Hepatocyte (in vitro differentiated cells): Measurements from ENCODE around the gene RPS23. TPM values are rescaled to one million over a fixed set of nuclear protein-coding genes. Genes with fewer than 3 reads are reported as not detected.

Experiments used
- DNase-seq: peaks from one replicate; pipeline ENCODE4 v3.0.0-alpha.2; 2016; ENCODE audit warnings: low spot score
- H2AFZ ChIP-seq: fragments of 200-600 bp; sonication (generic); 2 replicates; pipeline ENCODE4 v1.6.0; 2016; ENCODE audit warnings: antibody characterized with exemption, mild to moderate bottlenecking
- H3K27ac ChIP-seq: fragments of 200-600 bp; sonication (generic); 2 replicates; pipeline ENCODE4 v1.5.1; 2016; ENCODE audit warnings: mild to moderate bottlenecking
- H3K27me3 ChIP-seq: fragments of 200-600 bp; sonication (generic); 2 replicates; pipeline ENCODE4 v1.6.1; 2016
- H3K36me3 ChIP-seq: fragments of 200-600 bp; sonication (generic); replicated peaks from 2 replicates; pipeline ENCODE4 v1.5.1; 2016; ENCODE audit warnings: low read depth; ENCODE audit not compliant: insufficient read depth
- H3K4me1 ChIP-seq: fragments of 200-600 bp; sonication (generic); 2 replicates; pipeline ENCODE4 v1.5.1; 2016; ENCODE audit warnings: mild to moderate bottlenecking, moderate library complexity; ENCODE audit not compliant: insufficient read depth
- H3K4me2 ChIP-seq: fragments of 200-600 bp; sonication (generic); 2 replicates; pipeline ENCODE4 v1.6.0; 2016
- H3K4me3 ChIP-seq: fragments of 200-600 bp; sonication (generic); 2 replicates; pipeline ENCODE4 v1.5.1; 2016; ENCODE audit warnings: mild to moderate bottlenecking
- H3K79me2 ChIP-seq: fragments of 200-600 bp; sonication (generic); 2 replicates; pipeline ENCODE4 v1.6.0; 2017; ENCODE audit warnings: mild to moderate bottlenecking
- H3K9me2 ChIP-seq: fragments of 200-600 bp; sonication (generic); replicated peaks from 2 replicates; pipeline ENCODE4 v1.6.0; 2017; ENCODE audit warnings: mild to moderate bottlenecking; ENCODE audit not compliant: insufficient read depth
- H3K9me3 ChIP-seq: fragments of 200-600 bp; sonication (generic); 2 replicates; pipeline ENCODE4 v1.5.1; 2016; ENCODE audit warnings: low read depth, mild to moderate bottlenecking
- H4K20me1 ChIP-seq: fragments of 200-600 bp; sonication (generic); 2 replicates; pipeline ENCODE4 v1.6.0; 2016; ENCODE audit warnings: mild to moderate bottlenecking; ENCODE audit not compliant: insufficient read depth, poor library complexity, severe bottlenecking
- EZH2 ChIP-seq: fragments of 200-600 bp; sonication (generic); IDR thresholded peaks from 2 replicates; pipeline ENCODE4 v1.6.1; 2016; ENCODE audit warnings: antibody characterized with exemption, mild to moderate bottlenecking, borderline replicate concordance
- EZH2phosphoT487 ChIP-seq: fragments of 200-600 bp; sonication (generic); IDR thresholded peaks from one replicate; pipeline ENCODE4 v1.6.1; 2018; ENCODE audit warnings: antibody characterized with exemption, mild to moderate bottlenecking, low read depth, moderate library complexity; ENCODE audit not compliant: unreplicated experiment, severe bottlenecking
- WGBS: methylation state at CpG from one replicate; pipeline ENCODE4 v1.1.6; 2016; ENCODE audit warnings: low lambda C conversion rate; ENCODE audit errors: missing lambda C conversion rate; 5-methylcytosine and 5-hydroxymethylcytosine counted together
- polyA plus RNA-seq: library from polyadenylated mRNA; unstranded; fragments of >200 nt; fragmentation: Nextera tagmentation; extraction: Ambion mirVana; gene quantifications from 2 replicates; pipeline ENCODE4 v1.2.1, GENCODE V29; 2016
- total RNA-seq: library from RNA; depleted of rRNA; stranded (reverse); fragments of >200 nt; gene quantifications from 2 replicates; pipeline ENCODE4 v1.2.3, GENCODE V29; 2014
- TF ChIP-seq, protein P1 (sequence below): fragments of 200-600 bp; sonication (generic); IDR thresholded peaks from 2 replicates; pipeline ENCODE4 v1.5.1; 2016; ENCODE audit warnings: antibody characterized with exemption, mild to moderate bottlenecking; ENCODE audit not compliant: poor library complexity

RPS23 gene
- total and polyA plus RNA-seq, 2 experiments from 2014 or later: 797 to 3,018 TPM

DNA sequence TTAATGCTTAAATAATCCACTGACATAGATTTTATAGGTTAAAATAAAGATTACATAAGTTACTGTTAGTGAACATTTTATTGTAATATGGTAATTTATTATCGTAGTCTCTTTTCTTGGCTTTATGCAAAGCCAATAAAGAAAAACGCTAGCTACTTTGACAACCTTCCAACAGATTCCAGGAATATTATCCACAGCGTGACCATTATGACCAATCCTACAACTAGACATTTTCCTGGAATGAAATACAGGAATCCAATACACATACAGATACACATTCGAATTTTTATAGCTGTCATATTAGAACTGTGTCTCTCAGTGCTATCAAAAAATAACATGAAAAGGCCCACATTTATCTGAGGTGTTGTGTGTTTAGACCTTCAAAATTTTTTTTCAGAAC lies 13.1 kb downstream of the RPS23 start:
- 80% methylated on average over 4 of the region's 4 CpGs for WGBS
- Histone ChIP-seq H3K9me2 (no peaks in the 10 kb centered on the region), H3K9me3 (no peaks in the 10 kb centered on the region), H3K4me2 (no peak overlapping the region), H3K4me3 (no peak overlapping the region), H3K27me3 (no peaks in the 10 kb centered on the region), H3K4me1 (no peaks in the 10 kb centered on the region), H3K36me3 (no peaks in the 10 kb centered on the region), H3K27ac (no peak overlapping the region), H2AFZ (no peak overlapping the region), H4K20me1 (no peaks in the 10 kb centered on the region), H3K79me2 (no peaks in the 10 kb centered on the region)
- DNase-seq: no peak
- TF ChIP-seq, protein P1, sequence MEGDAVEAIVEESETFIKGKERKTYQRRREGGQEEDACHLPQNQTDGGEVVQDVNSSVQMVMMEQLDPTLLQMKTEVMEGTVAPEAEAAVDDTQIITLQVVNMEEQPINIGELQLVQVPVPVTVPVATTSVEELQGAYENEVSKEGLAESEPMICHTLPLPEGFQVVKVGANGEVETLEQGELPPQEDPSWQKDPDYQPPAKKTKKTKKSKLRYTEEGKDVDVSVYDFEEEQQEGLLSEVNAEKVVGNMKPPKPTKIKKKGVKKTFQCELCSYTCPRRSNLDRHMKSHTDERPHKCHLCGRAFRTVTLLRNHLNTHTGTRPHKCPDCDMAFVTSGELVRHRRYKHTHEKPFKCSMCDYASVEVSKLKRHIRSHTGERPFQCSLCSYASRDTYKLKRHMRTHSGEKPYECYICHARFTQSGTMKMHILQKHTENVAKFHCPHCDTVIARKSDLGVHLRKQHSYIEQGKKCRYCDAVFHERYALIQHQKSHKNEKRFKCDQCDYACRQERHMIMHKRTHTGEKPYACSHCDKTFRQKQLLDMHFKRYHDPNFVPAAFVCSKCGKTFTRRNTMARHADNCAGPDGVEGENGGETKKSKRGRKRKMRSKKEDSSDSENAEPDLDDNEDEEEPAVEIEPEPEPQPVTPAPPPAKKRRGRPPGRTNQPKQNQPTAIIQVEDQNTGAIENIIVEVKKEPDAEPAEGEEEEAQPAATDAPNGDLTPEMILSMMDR: no peak
- TF ChIP-seq EZH2 (no peak), EZH2phosphoT487 (no peak)

DNA sequence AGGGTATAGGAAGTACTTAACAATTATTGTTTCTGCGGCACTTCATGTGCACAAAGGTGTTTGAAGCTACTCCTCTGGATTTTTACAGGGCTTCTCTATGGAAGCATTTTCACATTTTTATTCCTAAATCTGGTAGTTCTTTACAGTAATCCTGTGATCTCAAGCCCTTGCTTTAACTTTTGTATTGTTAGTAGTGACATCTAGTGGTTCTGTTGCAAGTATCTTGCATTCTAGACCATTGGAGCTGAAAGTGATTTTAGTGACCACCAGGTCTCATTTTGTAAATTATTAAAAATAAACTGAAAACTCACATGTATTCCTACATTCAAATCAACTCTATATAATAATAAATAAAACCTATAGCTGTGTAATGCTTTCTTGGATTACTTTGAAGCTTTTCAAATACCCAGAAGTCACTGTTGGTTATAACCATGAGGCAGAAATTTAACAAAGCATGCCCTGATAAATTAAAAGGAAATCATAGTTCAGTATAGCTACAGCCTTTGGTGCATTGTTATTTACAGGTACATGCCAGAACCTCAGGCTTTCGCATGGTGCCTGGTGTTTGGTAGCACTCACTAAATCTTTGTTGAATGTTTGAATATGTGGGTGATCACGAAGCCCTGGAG lies 18.9 kb downstream of the RPS23 start:
- H3K4me1 ChIP-seq: no peaks in the 10 kb centered on the region
- TF ChIP-seq, protein P1: peak; percentile 66
- TF ChIP-seq EZH2 (no peak), EZH2phosphoT487 (no peak)
- H3K27me3 ChIP-seq: no peaks in the 10 kb centered on the region
- H2AFZ ChIP-seq: no peak overlapping the region
- H3K27ac ChIP-seq: no peak overlapping the region
- H3K9me2 ChIP-seq: no peaks in the 10 kb centered on the region
- 81% methylated on average over 3 of the region's 3 CpGs for WGBS
- H3K9me3 ChIP-seq: no peaks in the 10 kb centered on the region
- DNase-seq: peak; percentile 13
- no peak overlapping the region for H3K4me3 ChIP-seq
- no peak overlapping the region for H3K4me2 ChIP-seq
- H3K79me2 ChIP-seq: no peaks in the 10 kb centered on the region
- H4K20me1 ChIP-seq: no peaks in the 10 kb centered on the region
- H3K36me3 ChIP-seq: no peaks in the 10 kb centered on the region

DNA sequence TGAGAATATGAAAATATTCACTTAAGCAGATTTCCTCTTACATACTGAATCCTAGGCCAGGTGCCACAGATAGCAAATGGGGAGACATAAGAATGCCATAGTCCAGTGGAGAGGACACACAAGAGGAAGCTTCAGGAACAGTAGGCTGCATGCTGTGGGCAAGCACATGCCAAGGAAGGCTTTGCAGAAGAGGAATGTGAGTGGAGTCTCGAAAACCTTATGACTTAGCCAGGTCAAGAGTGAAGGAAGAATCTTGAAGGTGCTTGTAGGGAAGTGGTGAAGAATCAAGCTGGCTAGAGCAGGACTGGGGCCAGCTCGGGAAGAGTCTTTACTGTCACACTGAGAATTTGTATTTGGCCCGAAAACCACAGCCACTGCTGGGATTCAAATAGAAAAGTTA lies 20.4 kb downstream of the RPS23 start:
- no peaks in the 10 kb centered on the region for H4K20me1 ChIP-seq
- no peak overlapping the region for H2AFZ ChIP-seq
- no peak for TF ChIP-seq EZH2
- TF ChIP-seq, protein P1: no peak
- no peak for TF ChIP-seq EZH2phosphoT487
- no peaks in the 10 kb centered on the region for H3K9me2 ChIP-seq
- H3K4me1 ChIP-seq: no peaks in the 10 kb centered on the region
- H3K36me3 ChIP-seq: no peaks in the 10 kb centered on the region
- H3K79me2 ChIP-seq: no peaks in the 10 kb centered on the region
- no peak overlapping the region for H3K27ac ChIP-seq
- H3K27me3 ChIP-seq: no peaks in the 10 kb centered on the region
- DNase-seq: no peak
- H3K4me2 ChIP-seq: no peak overlapping the region
- WGBS: 84% methylated on average over 3 of the region's 3 CpGs
- H3K9me3 ChIP-seq: no peaks in the 10 kb centered on the region
- H3K4me3 ChIP-seq: no peak overlapping the region

DNA sequence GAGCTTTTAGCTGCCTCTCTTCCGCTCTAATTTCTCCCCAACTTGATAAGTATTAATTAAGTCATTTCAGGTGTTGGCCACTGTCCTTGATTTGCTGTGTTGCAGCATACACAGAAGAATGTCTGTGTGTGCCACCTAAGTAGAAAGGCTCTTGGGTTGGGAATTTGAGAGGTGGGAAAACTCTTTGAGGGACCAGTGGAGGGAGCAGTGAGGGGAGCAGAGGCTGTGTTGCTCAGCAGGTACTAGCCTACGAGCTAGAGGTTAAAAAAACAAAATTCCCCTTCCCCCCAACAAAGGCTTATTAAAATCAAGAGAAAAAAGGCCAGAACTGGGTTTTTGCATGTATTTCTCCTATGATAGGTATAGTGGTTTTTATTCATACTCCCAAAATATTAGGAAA lies 20.9 kb downstream of the RPS23 start:
- H3K36me3 ChIP-seq: no peaks in the 10 kb centered on the region
- H3K9me2 ChIP-seq: no peaks in the 10 kb centered on the region
- H3K4me2 ChIP-seq: no peak overlapping the region
- H3K79me2 ChIP-seq: no peaks in the 10 kb centered on the region
- H3K27me3 ChIP-seq: no peaks in the 10 kb centered on the region
- no peaks in the 10 kb centered on the region for H3K9me3 ChIP-seq
- no peak overlapping the region for H3K4me3 ChIP-seq
- no peak overlapping the region for H3K27ac ChIP-seq
- 86% methylated on average over 2 of the region's 2 CpGs for WGBS
- no peaks in the 10 kb centered on the region for H4K20me1 ChIP-seq
- no peak for DNase-seq
- H2AFZ ChIP-seq: no peak overlapping the region
- H3K4me1 ChIP-seq: no peaks in the 10 kb centered on the region
- TF ChIP-seq EZH2phosphoT487 (no peak), EZH2 (no peak)
- TF ChIP-seq, protein P1: no peak
